Neural progenitor cell (in vitro differentiated cells): Measurements from ENCODE around the gene ROR2. TPM values are rescaled to one million over a fixed set of nuclear protein-coding genes. Genes with fewer than 3 reads are reported as not detected.

Experiments
- DNase-seq: peaks from one replicate; pipeline ENCODE4 v3.0.0-alpha.2; 2016; ENCODE audit warnings: low spot score
- H2AFZ ChIP-seq: fragments of 200-600 bp; sonication (generic); replicated peaks from 2 replicates; pipeline ENCODE4 v1.6.1; 2016; ENCODE audit warnings: antibody characterized with exemption
- H3F3A ChIP-seq: fragments of 200-600 bp; sonication (generic); 2 replicates; pipeline ENCODE4 v1.6.1; 2016; ENCODE audit warnings: antibody characterized with exemption, low read depth
- H3K27ac ChIP-seq: fragments of 200-600 bp; sonication (generic); 2 replicates; pipeline ENCODE4 v1.5.1; 2016; ENCODE audit warnings: mild to moderate bottlenecking
- H3K27me3 ChIP-seq: fragments of 200-600 bp; sonication (generic); 2 replicates; pipeline ENCODE4 v1.6.1; 2016; ENCODE audit warnings: mild to moderate bottlenecking, moderate library complexity
- H3K36me3 ChIP-seq: fragments of 200-600 bp; sonication (generic); 2 replicates; pipeline ENCODE4 v1.5.1; 2016
- H3K4me1 ChIP-seq: fragments of 200-600 bp; sonication (generic); 2 replicates; pipeline ENCODE4 v1.6.1; 2016; ENCODE audit warnings: mixed run types
- H3K4me2 ChIP-seq: fragments of 200-600 bp; sonication (generic); 2 replicates; pipeline ENCODE4 v1.6.1; 2016
- H3K4me3 ChIP-seq: fragments of 200-600 bp; sonication (generic); 2 replicates; pipeline ENCODE4 v1.5.1; 2016
- H3K79me2 ChIP-seq: fragments of 200-600 bp; sonication (generic); 2 replicates; pipeline ENCODE4 v1.6.1; 2016; ENCODE audit warnings: low read depth
- H3K9ac ChIP-seq: fragments of 200-600 bp; sonication (generic); 2 replicates; pipeline ENCODE4 v1.6.1; 2016
- H3K9me3 ChIP-seq: fragments of 200-600 bp; sonication (generic); 2 replicates; pipeline ENCODE4 v1.5.1; 2016; ENCODE audit warnings: low read depth
- H4K20me1 ChIP-seq: fragments of 200-600 bp; sonication (generic); 2 replicates; pipeline ENCODE4 v1.6.1; 2016; ENCODE audit warnings: low read depth
- H3K27ac Mint-ChIP-seq: 3 replicates; pipeline ENCODE4 v1.8.0; 2021; ENCODE audit warnings: mixed read lengths
- H3K27me3 Mint-ChIP-seq: 2 replicates; pipeline ENCODE4 v1.8.0; 2022; ENCODE audit warnings: low read depth, mild to moderate bottlenecking, inconsistent platforms, moderate library complexity, mixed read lengths; ENCODE audit not compliant: insufficient read depth
- H3K36me3 Mint-ChIP-seq: 3 replicates; pipeline ENCODE4 v1.8.0; 2021; ENCODE audit warnings: mixed read lengths
- H3K4me1 Mint-ChIP-seq: 3 replicates; pipeline ENCODE4 v1.8.0; 2021; ENCODE audit warnings: mixed read lengths
- H3K4me3 Mint-ChIP-seq: 3 replicates; pipeline ENCODE4 v1.8.0; 2021; ENCODE audit warnings: mild to moderate bottlenecking, moderate library complexity, mixed read lengths
- H3K9me3 Mint-ChIP-seq: 3 replicates; pipeline ENCODE4 v1.8.0; 2020; ENCODE audit warnings: mixed read lengths
- EZH2 ChIP-seq: fragments of 200-600 bp; sonication (generic); IDR thresholded peaks from 2 replicates; pipeline ENCODE4 v1.6.1; 2017; ENCODE audit warnings: antibody characterized with exemption, mild to moderate bottlenecking, moderate library complexity
- EZH2phosphoT487 ChIP-seq: fragments of 200-600 bp; sonication (generic); IDR thresholded peaks from 2 replicates; pipeline ENCODE4 v1.6.1; 2017; ENCODE audit warnings: antibody characterized with exemption
- total RNA-seq: library from RNA; depleted of rRNA; stranded (reverse); fragments of >200 nt; gene quantifications from 2 replicates; pipeline ENCODE4 v1.2.3, GENCODE V29; 2015; ENCODE audit warnings: low replicate concordance
- TF ChIP-seq, protein P1 (sequence below): fragments of 200-600 bp; sonication (generic); IDR thresholded peaks from 2 replicates; pipeline ENCODE4 v1.5.1; 2017; ENCODE audit warnings: antibody characterized with exemption, mild to moderate bottlenecking

The ROR2 gene
- total RNA-seq, 1 donor from 2014 or later = 20.1 TPM

DNA sequence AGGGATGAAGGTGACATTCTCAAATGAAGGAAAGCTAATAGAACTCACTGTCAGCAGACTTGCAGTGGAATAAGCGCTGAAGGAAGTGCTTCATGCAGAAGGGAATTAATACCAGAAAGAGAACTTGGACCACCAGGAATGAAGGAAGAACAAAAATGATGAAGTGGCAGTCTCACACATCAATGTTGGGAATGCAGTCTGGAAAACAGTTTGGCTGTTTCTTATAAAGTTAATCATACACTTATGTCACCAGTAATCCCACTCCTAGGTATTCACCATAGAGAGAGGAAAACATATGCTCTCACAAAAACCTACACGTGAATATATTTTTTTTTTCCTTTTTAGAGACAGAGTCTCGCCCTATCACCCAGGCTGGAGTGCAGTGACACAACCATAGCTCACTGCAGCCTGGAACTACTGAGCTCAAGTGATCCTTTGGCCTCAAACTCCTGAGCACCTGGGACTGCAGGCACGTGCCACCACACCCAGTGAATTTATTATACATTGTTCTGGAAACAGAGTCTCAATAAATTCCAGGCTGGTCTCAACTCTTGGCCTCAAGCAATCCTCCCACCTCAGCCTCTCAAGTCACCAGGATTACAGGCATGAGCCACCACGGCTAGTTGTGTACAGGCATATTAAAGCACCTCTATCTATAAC, 81.2 kb downstream of the ROR2 start:
- no peak for DNase-seq
- Mint-ChIP-seq H3K27ac (no peak overlapping the region), H3K36me3 (peaks cover 20% of the 10 kb centered on the region), H3K9me3 (no peaks in the 10 kb centered on the region), H3K4me3 (no peak overlapping the region), H3K4me1 (peaks cover 31% of the 10 kb centered on the region), H3K27me3 (peaks cover 2% of the 10 kb centered on the region)
- H3F3A ChIP-seq = peaks cover 14% of the 10 kb centered on the region
- H3K4me3 ChIP-seq = no peak overlapping the region
- no peaks in the 10 kb centered on the region for H3K36me3 ChIP-seq
- H3K79me2 ChIP-seq = peaks cover 66% of the 10 kb centered on the region
- H3K27ac ChIP-seq = no peak overlapping the region
- TF ChIP-seq EZH2 = no peak
- TF ChIP-seq EZH2phosphoT487 = no peak
- TF ChIP-seq, protein P1, sequence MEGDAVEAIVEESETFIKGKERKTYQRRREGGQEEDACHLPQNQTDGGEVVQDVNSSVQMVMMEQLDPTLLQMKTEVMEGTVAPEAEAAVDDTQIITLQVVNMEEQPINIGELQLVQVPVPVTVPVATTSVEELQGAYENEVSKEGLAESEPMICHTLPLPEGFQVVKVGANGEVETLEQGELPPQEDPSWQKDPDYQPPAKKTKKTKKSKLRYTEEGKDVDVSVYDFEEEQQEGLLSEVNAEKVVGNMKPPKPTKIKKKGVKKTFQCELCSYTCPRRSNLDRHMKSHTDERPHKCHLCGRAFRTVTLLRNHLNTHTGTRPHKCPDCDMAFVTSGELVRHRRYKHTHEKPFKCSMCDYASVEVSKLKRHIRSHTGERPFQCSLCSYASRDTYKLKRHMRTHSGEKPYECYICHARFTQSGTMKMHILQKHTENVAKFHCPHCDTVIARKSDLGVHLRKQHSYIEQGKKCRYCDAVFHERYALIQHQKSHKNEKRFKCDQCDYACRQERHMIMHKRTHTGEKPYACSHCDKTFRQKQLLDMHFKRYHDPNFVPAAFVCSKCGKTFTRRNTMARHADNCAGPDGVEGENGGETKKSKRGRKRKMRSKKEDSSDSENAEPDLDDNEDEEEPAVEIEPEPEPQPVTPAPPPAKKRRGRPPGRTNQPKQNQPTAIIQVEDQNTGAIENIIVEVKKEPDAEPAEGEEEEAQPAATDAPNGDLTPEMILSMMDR = no peak
- no peak overlapping the region for H3K4me2 ChIP-seq
- peaks cover 31% of the 10 kb centered on the region for H3K4me1 ChIP-seq
- no peak overlapping the region for H3K9ac ChIP-seq
- no peaks in the 10 kb centered on the region for H3K27me3 ChIP-seq
- H2AFZ ChIP-seq = no peak overlapping the region
- no peaks in the 10 kb centered on the region for H3K9me3 ChIP-seq
- H4K20me1 ChIP-seq = peaks cover 51% of the 10 kb centered on the region

GRCh38 chr9:91867740-91868139, 82.3 kb downstream of the ROR2 start:
- Mint-ChIP-seq H3K4me3 (no peak overlapping the region), H3K27ac (peak overlapping the region; percentile 20), H3K4me1 (peaks cover 34% of the 10 kb centered on the region), H3K9me3 (no peaks in the 10 kb centered on the region), H3K27me3 (peaks cover 4% of the 10 kb centered on the region), H3K36me3 (peaks cover 18% of the 10 kb centered on the region)
- TF ChIP-seq EZH2 = no peak
- Histone ChIP-seq H4K20me1 (peaks cover 56% of the 10 kb centered on the region), H2AFZ (no peak overlapping the region), H3K4me2 (no peak overlapping the region), H3K4me1 (peaks cover 25% of the 10 kb centered on the region), H3K36me3 (no peaks in the 10 kb centered on the region), H3K4me3 (no peak overlapping the region), H3K9ac (no peak overlapping the region), H3K9me3 (no peaks in the 10 kb centered on the region), H3K27ac (no peak overlapping the region), H3K27me3 (no peaks in the 10 kb centered on the region), H3F3A (peaks cover 14% of the 10 kb centered on the region), H3K79me2 (peaks cover 64% of the 10 kb centered on the region)
- DNase-seq = no peak

GRCh38 chr9:91865041-91865440, 85.0 kb downstream of the ROR2 start:
- TF ChIP-seq EZH2phosphoT487 (peak; percentile 35), EZH2 (no peak)
- TF ChIP-seq, protein P1 = no peak
- Histone ChIP-seq H3K9me3 (no peaks in the 10 kb centered on the region), H3K79me2 (peaks cover 77% of the 10 kb centered on the region), H3K4me1 (peaks cover 25% of the 10 kb centered on the region), H3K36me3 (no peaks in the 10 kb centered on the region), H3K27ac (peak overlapping the region; percentile 21), H3K4me3 (no peak overlapping the region), H2AFZ (no peak overlapping the region), H3K27me3 (no peaks in the 10 kb centered on the region), H3K4me2 (peak overlapping the region; percentile 56), H3F3A (peaks cover 14% of the 10 kb centered on the region), H4K20me1 (peaks cover 56% of the 10 kb centered on the region), H3K9ac (no peak overlapping the region)
- peaks cover 34% of the 10 kb centered on the region for H3K4me1 Mint-ChIP-seq
- H3K27ac Mint-ChIP-seq = peak overlapping the region; percentile 4
- H3K36me3 Mint-ChIP-seq = peaks cover 20% of the 10 kb centered on the region
- peaks cover 2% of the 10 kb centered on the region for H3K27me3 Mint-ChIP-seq
- peak; percentile 81 for DNase-seq
- peaks cover 7% of the 10 kb centered on the region for H3K9me3 Mint-ChIP-seq
- no peak overlapping the region for H3K4me3 Mint-ChIP-seq

DNA sequence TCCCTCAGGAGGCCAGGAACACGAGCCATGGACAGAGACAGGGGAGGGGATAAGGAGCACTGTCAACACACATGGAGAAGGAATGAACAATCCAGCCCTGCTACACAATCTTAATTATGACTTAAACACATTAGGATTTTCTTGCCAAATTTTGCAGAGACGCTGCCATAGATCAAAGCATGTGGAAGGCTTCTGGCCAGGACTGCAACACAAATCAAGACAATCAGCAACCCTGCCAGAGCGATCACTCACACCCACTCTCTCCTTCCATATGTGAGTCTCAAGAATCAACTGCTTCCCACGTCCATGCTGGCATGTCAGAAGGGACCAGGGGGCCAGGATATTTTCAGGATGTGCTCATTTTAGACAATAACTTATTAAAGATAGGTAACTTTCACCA, 85.6 kb downstream of the ROR2 start:
- DNase-seq = no peak
- Histone ChIP-seq H3K9ac (no peak overlapping the region), H3F3A (peaks cover 15% of the 10 kb centered on the region), H3K4me2 (peak overlapping the region; percentile 56), H3K79me2 (peaks cover 77% of the 10 kb centered on the region), H3K36me3 (no peaks in the 10 kb centered on the region), H2AFZ (no peak overlapping the region), H3K27ac (no peak overlapping the region), H3K4me1 (peaks cover 25% of the 10 kb centered on the region), H3K9me3 (no peaks in the 10 kb centered on the region), H4K20me1 (peaks cover 55% of the 10 kb centered on the region), H3K4me3 (no peak overlapping the region), H3K27me3 (no peaks in the 10 kb centered on the region)
- Mint-ChIP-seq H3K27me3 (peaks cover 2% of the 10 kb centered on the region), H3K4me3 (no peak overlapping the region), H3K9me3 (peaks cover 12% of the 10 kb centered on the region), H3K36me3 (peaks cover 18% of the 10 kb centered on the region), H3K27ac (peak overlapping the region; percentile 27), H3K4me1 (peaks cover 34% of the 10 kb centered on the region)
- TF ChIP-seq EZH2 (no peak), EZH2phosphoT487 (no peak)
- TF ChIP-seq, protein P1 = no peak
